Kidney (tissue), 14 donors: ENCODE measurements around the gene CDK15. TPM values are rescaled to one million over a fixed set of nuclear protein-coding genes. Genes with fewer than 3 reads are reported as not detected.

Source experiments
- DNase-seq, 5 donors: peaks; one replicate each; pipeline ENCODE4 v3.0.0-alpha.2; 2013 to 2020
- FAIRE-seq: peaks from 2 replicates; lab custom pipeline; 2012; peaks lifted over from hg19 to GRCh38; lab: Jason Lieb, UNC
- H3K27ac ChIP-seq, 2 donors: one replicate each; pipeline ENCODE4 v1.7.0; 2013; ENCODE audit warnings: low read depth in 2 of 2, low read length in 2 of 2, inconsistent platforms in 1 of 2
- H3K27me3 ChIP-seq: one replicate; pipeline ENCODE4 v1.7.1; 2013; ENCODE audit warnings: low read length, inconsistent platforms; ENCODE audit not compliant: control insufficient read depth, insufficient read depth
- H3K36me3 ChIP-seq, 3 donors: one replicate each; pipeline versions ENCODE4 v1.7.0 to v1.7.1; 2013; ENCODE audit warnings: low read length in 3 of 3, control low read depth in 1 of 3, inconsistent platforms in 1 of 3; ENCODE audit not compliant: insufficient read depth in 3 of 3, control insufficient read depth in 2 of 3
- H3K4me1 ChIP-seq, 3 donors: one replicate each; pipeline versions ENCODE4 v1.7.0 to v1.7.1; 2013; ENCODE audit warnings: low read length in 3 of 3, inconsistent platforms in 1 of 3, low read depth in 1 of 3; ENCODE audit not compliant: control insufficient read depth in 2 of 3, insufficient read depth in 2 of 3
- H3K4me3 ChIP-seq, 3 donors: one replicate each; pipeline versions ENCODE4 v1.7.0 to v1.8.1; 2013; ENCODE audit warnings: low read length in 3 of 3, control low read depth in 1 of 3, inconsistent platforms in 1 of 3
- H3K9ac ChIP-seq, 3 donors: one replicate each; pipeline versions ENCODE4 v1.7.0 to v1.7.1; 2013; ENCODE audit warnings: low read length in 3 of 3, control low read depth in 1 of 3, inconsistent platforms in 1 of 3
- H3K9me3 ChIP-seq, 3 donors: one replicate each; pipeline versions ENCODE4 v1.7.0 to v1.7.1; 2013; ENCODE audit warnings: low read length in 3 of 3, control low read depth in 1 of 3, inconsistent platforms in 1 of 3; ENCODE audit not compliant: control insufficient read depth in 2 of 3, insufficient read depth in 1 of 3
- CTCF ChIP-seq: IDR thresholded peaks from 3 replicates; pipeline ENCODE4 v1.5.1; 2012; ENCODE audit warnings: mild to moderate bottlenecking, moderate library complexity, borderline replicate concordance; ENCODE audit not compliant: insufficient read depth; ENCODE audit errors: extremely low read depth
- intact Hi-C: fragments of 100-400 bp; cut with DNase I; formaldehyde crosslinking; loops from one replicate; pipeline ENCODE4 v1.11.1; 2022
- polyA plus RNA-seq: library from polyadenylated mRNA; stranded (reverse); fragments of 350-450 nt; fragmentation: Illumina TruSeq; extraction: RNeasy Lipid Tissue Mini Kit (QIAGEN cat#74804); gene quantifications from one replicate; pipeline ENCODE4 v1.2.3, GENCODE V29; 2014; ENCODE audit warnings: low read depth, low replicate concordance; ENCODE audit not compliant: insufficient read depth
- total RNA-seq: library from RNA; stranded (reverse); fragmentation: NEBNext Ultra II Directional; extraction: Animal tissue kit (Norgen Biotek cat#: 25700); gene quantifications from one replicate; pipeline ENCODE4 v1.2.1, GENCODE V29; 2021
- donor health status: control.
- donor health status: control.
- donor health status: control.
- donor health status: control.
- donor health status: control.
- donor health status: DM: yes; HTN: yes; CAD: no.
- donor health status: Normal renal cell carcinoma (clear cell type).

CDK15 gene
- total and polyA plus RNA-seq, 2 donors from 2014 or later, result 0.11 to 2.7 TPM

DNA sequence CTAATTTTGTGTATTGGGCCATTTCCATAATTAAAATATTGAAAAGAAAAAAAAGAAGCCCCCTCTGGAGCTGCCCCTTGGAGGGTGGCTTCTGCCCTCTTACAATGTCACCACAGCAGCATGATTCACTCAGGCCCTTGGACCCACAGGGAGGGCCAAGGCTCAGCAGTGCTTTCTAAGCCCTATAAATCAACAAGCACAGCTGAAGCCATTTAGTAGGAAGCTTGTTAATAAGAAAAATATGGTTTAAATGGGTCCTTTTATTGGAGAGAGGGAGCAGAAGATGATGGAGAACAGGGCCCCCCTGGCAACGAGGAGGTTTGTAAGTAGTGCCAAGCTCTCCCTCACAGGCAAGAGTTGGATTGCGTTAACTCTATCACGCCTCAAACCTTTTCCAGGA is 119.7 kb downstream of the CDK15 start:
- H3K9ac ChIP-seq, result no peak overlapping the region
- H3K36me3 ChIP-seq, result no peaks in the 10 kb centered on the region
- no peak for TF ChIP-seq CTCF
- H3K4me3 ChIP-seq, result no peak overlapping the region
- H3K27me3 ChIP-seq, result no peaks in the 10 kb centered on the region
- intact Hi-C loops, result no loop called here
- peaks cover 0 to 3% (median 0%) of the 10 kb centered on the region in 3 donors for H3K4me1 ChIP-seq
- DNase-seq (peak in 3 of 5 donors; percentile 29 to 82 (median 49)), FAIRE-seq (no peak)
- no peaks in the 10 kb centered on the region for H3K9me3 ChIP-seq
- H3K27ac ChIP-seq, result no peak overlapping the region

DNA sequence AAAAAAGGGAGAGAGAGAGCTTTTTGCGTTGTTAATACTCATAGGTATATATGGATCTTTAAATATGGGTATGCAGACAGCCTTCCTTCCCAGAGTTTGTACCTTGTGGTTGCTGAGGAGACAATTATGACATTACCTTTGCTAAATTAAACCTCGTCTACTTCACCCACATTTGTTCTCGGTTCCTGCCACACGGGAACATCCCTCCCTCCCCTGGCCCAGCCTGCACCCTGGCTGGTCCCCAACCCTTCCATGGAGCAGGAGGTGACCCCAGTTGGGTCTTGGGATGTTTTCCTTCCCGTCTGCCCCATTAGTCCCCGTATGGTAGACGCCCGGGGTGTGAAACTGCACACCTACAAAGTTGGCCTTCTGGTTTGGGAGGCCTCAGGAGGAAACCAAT is 122.0 kb downstream of the CDK15 start:
- intact Hi-C loops, result no loop called here
- Histone ChIP-seq H3K9ac (no peak overlapping the region), H3K36me3 (no peaks in the 10 kb centered on the region), H3K27ac (no peak overlapping the region), H3K27me3 (no peaks in the 10 kb centered on the region), H3K4me3 (no peak overlapping the region), H3K4me1 (peaks cover 0 to 3% (median 2%) of the 10 kb centered on the region in 3 donors), H3K9me3 (no peaks in the 10 kb centered on the region)
- no peak for TF ChIP-seq CTCF
- DNase-seq (no peak), FAIRE-seq (no peak)

- no peak overlapping the region for H3K4me3 ChIP-seq
- no peaks in the 10 kb centered on the region for H3K36me3 ChIP-seq
- no peak overlapping the region for H3K9ac ChIP-seq
- peaks cover 0 to 3% (median 2%) of the 10 kb centered on the region in 3 donors for H3K4me1 ChIP-seq
- H3K27ac ChIP-seq, result no peak overlapping the region
- no peaks in the 10 kb centered on the region for H3K9me3 ChIP-seq
- intact Hi-C loops, result no loop called here
- no peaks in the 10 kb centered on the region for H3K27me3 ChIP-seq
- FAIRE-seq (no peak), DNase-seq (no peak)
- TF ChIP-seq CTCF, result no peak
Measured at GRCh38 chr2:201929281-201930026, 123.1 kb downstream of the CDK15 start.
